Measurements from ENCODE around the gene EBF4.

EBF4 gene

GRCh38 chr20:2692036-2692885 is at the start of gene EBF4:
EBF4 (plus strand) TSS chr20:2692780; CDS start chr20:2693646, 866 bp downstream.
- peak; percentile 40 for DNase-seq

- DNase-seq, result no peak
Observed at GRCh38 chr20:2643708-2644107, 48.9 kb upstream of the EBF4 start.

- DNase-seq, result peak; percentile 93
Observed at GRCh38 chr20:2651772-2652723, 40.5 kb upstream of the EBF4 start, which contains the start of gene NOP56. NOP56 (plus strand) TSS chr20:2652632; CDS start chr20:2652661, 29 bp downstream.

GRCh38 chr20:2652724-2653555 is 39.6 kb upstream of the EBF4 start:
- DNase-seq, result peak; percentile 36

- DNase-seq, result no peak
Observed at GRCh38 chr20:2653556-2654383, 38.8 kb upstream of the EBF4 start.

GRCh38 chr20:2654384-2654822 is 38.2 kb upstream of the EBF4 start:
- no peak for DNase-seq

- DNase-seq, result no peak
Observed at GRCh38 chr20:2654831-2655230, 37.7 kb upstream of the EBF4 start.

- DNase-seq, result no peak
Observed at GRCh38 chr20:2655331-2656116, 37.1 kb upstream of the EBF4 start.

GRCh38 chr20:2656471-2657117 is 36.0 kb upstream of the EBF4 start:
- DNase-seq, result no peak

GRCh38 chr20:2657241-2657640 is 35.3 kb upstream of the EBF4 start:
- DNase-seq, result no peak

- no peak for DNase-seq
Observed at GRCh38 chr20:2657674-2658073, 34.9 kb upstream of the EBF4 start.

GRCh38 chr20:2658414-2659354 is 33.9 kb upstream of the EBF4 start:
- peak; percentile 8 for DNase-seq

GRCh38 chr20:2659547-2659946 is 33.0 kb upstream of the EBF4 start:
- no peak for DNase-seq

GRCh38 chr20:2663364-2663886 is 29.2 kb upstream of the EBF4 start:
- DNase-seq, result no peak

GRCh38 chr20:2663887-2664719 is 28.5 kb upstream of the EBF4 start, which contains the start of gene IDH3B:
IDH3B (minus strand) TSS chr20:2664216; CDS start chr20:2664188, 28 bp downstream.
- DNase-seq, result peak; percentile 93

- no peak for DNase-seq
Observed at GRCh38 chr20:2671977-2672376, 20.6 kb upstream of the EBF4 start.

GRCh38 chr20:2672446-2672845 is 20.1 kb upstream of the EBF4 start:
- DNase-seq, result no peak

- no peak for DNase-seq
Observed at GRCh38 chr20:2673453-2673852, 19.1 kb upstream of the EBF4 start.
